C4-2B (cell line): Measurements from ENCODE around the gene TRAPPC14.

Source experiments
- CTCF ChIP-seq: fragments of 450-650 bp; conservative IDR thresholded peaks from 2 replicates; pipeline ENCODE4 v1.5.1; 2017; ENCODE audit warnings: mild to moderate bottlenecking
- ZFX ChIP-seq: fragments of 450-650 bp; IDR thresholded peaks from 2 replicates; pipeline ENCODE4 v1.6.1; 2017

- no peak for TF ChIP-seq CTCF
- no peak for TF ChIP-seq ZFX
These were observed 2.8 kb downstream of the TRAPPC14 start for GRCh38 chr7:100155553-100156317.
